Measurements from ENCODE around the gene ABLIM3.

ABLIM3 gene

DNA sequence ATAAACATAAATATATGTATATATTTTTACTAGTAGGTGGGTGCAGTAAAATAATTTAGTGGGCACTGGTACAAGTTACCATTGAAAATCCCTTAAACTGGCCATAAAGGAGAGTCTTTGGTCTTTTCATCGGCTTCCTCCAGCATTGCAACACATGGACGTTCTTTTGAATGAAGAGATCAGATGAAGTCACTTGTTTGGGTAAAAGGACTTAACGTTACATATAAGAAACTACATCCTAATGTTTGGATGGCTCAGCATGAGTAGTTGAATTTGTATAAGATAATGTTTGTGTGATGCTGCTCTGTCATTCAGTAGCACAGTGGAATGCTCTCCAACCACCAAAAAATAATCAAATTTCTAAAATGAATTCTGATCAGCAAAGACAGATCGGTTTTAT is 161.9 kb downstream of the ABLIM3 start:
- no peak for DNase-seq (ENCODE audit: low read depth in 1 of 2, low spot score in 1 of 2)

- DNase-seq (ENCODE audit: low read depth in 1 of 2, low spot score in 1 of 2) = no peak
Measured at GRCh38 chr5:149304195-149305078, 163.1 kb downstream of the ABLIM3 start.

- DNase-seq (ENCODE audit: low read depth in 1 of 2, low spot score in 1 of 2) = no peak
Measured at GRCh38 chr5:149309354-149309753, 168.1 kb downstream of the ABLIM3 start.

Measured in activated T-helper 1 cell treated with anti-CD3 and anti-CD28 coated beads, Interleukin-2, amount 50 U/mL, for 16 hours (primary cell).